A549 treated with CpdA at 1 μM for 4 hours (cell line): ENCODE measurements around the gene HOXC9. TPM values are rescaled to one million over a fixed set of nuclear protein-coding genes. Genes with fewer than 3 reads are reported as not detected.

Source experiments
- total RNA-seq: library from RNA; stranded (reverse); fragments of 200-300 nt; extraction: Qiagen RNA extraction; gene quantifications from 5 replicates; pipeline ENCODE4 v1.2.3, GENCODE V29; 2022; ENCODE audit warnings: low read depth

The HOXC9 gene
- total RNA-seq = 10.6 to 13.6 TPM (median 12.5 TPM) in 5 replicates

GRCh38 chr12:54000116-54001114 is at the start of gene HOXC9:
TSS of gene HOXC9 (plus strand) at chr12:54000161. CDS start at chr12:54000189, 28 bp downstream.

GRCh38 chr12:53954694-53955035 is 45.3 kb upstream of the HOXC9 start, which contains the start of gene HOXC12:
TSS of gene HOXC12 (plus strand) at chr12:53954903. CDS start at chr12:53954930, 27 bp downstream.

GRCh38 chr12:53972722-53973235 is 27.2 kb upstream of the HOXC9 start, which contains the start of gene HOXC11:
TSS of gene HOXC11 (plus strand) at chr12:53973126. CDS start at chr12:53973242, 116 bp downstream.

GRCh38 chr12:53974084-53975063 is 25.6 kb upstream of the HOXC9 start, which contains the start of gene HOTAIR:
TSS of gene HOTAIR (minus strand) at chr12:53974954.

GRCh38 chr12:53984901-53985691 is 14.9 kb upstream of the HOXC9 start, which contains the start of gene HOXC10:
TSS of gene HOXC10 (plus strand) at chr12:53985146. CDS start at chr12:53985260, 114 bp downstream.

GRCh38 chr12:54028314-54029201 is 28.6 kb downstream of the HOXC9 start, which contains the start of gene HOXC6:
TSS of gene HOXC6 (plus strand) at chr12:54028440. CDS start at chr12:54028522, 82 bp downstream.

GRCh38 chr12:54032627-54033100 is 32.7 kb downstream of the HOXC9 start, which contains the start of gene HOXC5:
TSS of gene HOXC5 (plus strand) at chr12:54033050. CDS start at chr12:54033123, 73 bp downstream.

Other genes with a start within 250 kb of the HOXC9 start
- not detected in 5 replicates for gene CISTR, start 248.2 kb upstream of the HOXC9 start, total RNA-seq
- 7.5 to 12.4 TPM (median 8.7 TPM) in 5 replicates for gene HOXC13, start 61.3 kb upstream of the HOXC9 start, total RNA-seq
- not detected in 5 replicates for gene HOXC12, start 45.3 kb upstream of the HOXC9 start, total RNA-seq
- gene HOXC11, start 27.0 kb upstream of the HOXC9 start, total RNA-seq = 0.38 to 0.57 TPM (median 0.44 TPM) in 5 replicates
- 0.16 to 0.24 TPM (median 0.18 TPM) in 3 of 5 replicates, not detected in the others for gene HOTAIR, start 25.2 kb upstream of the HOXC9 start, total RNA-seq
- 2.2 to 3.1 TPM (median 2.8 TPM) in 5 replicates for gene HOXC10, start 15.0 kb upstream of the HOXC9 start, total RNA-seq
- 4.3 to 5.9 TPM (median 5.3 TPM) in 5 replicates for gene HOXC8, start 8.8 kb downstream of the HOXC9 start, total RNA-seq
- 3.8 to 4.9 TPM (median 4.6 TPM) in 5 replicates for gene HOXC6, start 28.3 kb downstream of the HOXC9 start, total RNA-seq
- 0.50 to 1.2 TPM (median 1.0 TPM) in 5 replicates for gene HOXC5, start 32.9 kb downstream of the HOXC9 start, total RNA-seq
- 2.4 to 4.2 TPM (median 4.0 TPM) in 5 replicates for gene HOXC4, start 53.7 kb downstream of the HOXC9 start, total RNA-seq
- gene SMUG1, start 188.8 kb downstream of the HOXC9 start, total RNA-seq = 24.1 to 34.5 TPM (median 34.3 TPM) in 5 replicates